HG03066 (cell line): Measurements from ENCODE around the gene CRIP2.

Source experiments
- ATAC-seq: cut with Tn5 transposase; IDR thresholded peaks from one replicate; pipeline ENCODE4 v1.9.1; 2021; ENCODE audit warnings: low read depth; ENCODE audit not compliant: unreplicated experiment

Gene CRIP2

GRCh38 chr14:105474483-105475268, at the start of gene CRIP2:
TSS of gene CRIP2 (plus strand) at chr14:105474821. CDS start at chr14:105474863, 42 bp downstream.
- ATAC-seq = no peak

GRCh38 chr14:105424861-105425260, 49.8 kb upstream of the CRIP2 start:
- ATAC-seq = no peak

GRCh38 chr14:105425823-105426247, 48.8 kb upstream of the CRIP2 start:
- no peak for ATAC-seq

GRCh38 chr14:105426416-105427130, 48.0 kb upstream of the CRIP2 start:
- no peak for ATAC-seq

GRCh38 chr14:105427412-105427811, 47.2 kb upstream of the CRIP2 start:
- no peak for ATAC-seq

GRCh38 chr14:105427936-105428485, 46.6 kb upstream of the CRIP2 start:
- no peak for ATAC-seq

- ATAC-seq = no peak
Measured at GRCh38 chr14:105430042-105430441, 44.6 kb upstream of the CRIP2 start.

- ATAC-seq = no peak
Measured at GRCh38 chr14:105430565-105430964, 44.1 kb upstream of the CRIP2 start.

GRCh38 chr14:105431256-105431655, 43.4 kb upstream of the CRIP2 start:
- no peak for ATAC-seq

- ATAC-seq = no peak
Measured at GRCh38 chr14:105432657-105433056, 42.0 kb upstream of the CRIP2 start.

- ATAC-seq = no peak
Measured at GRCh38 chr14:105433161-105433605, 41.4 kb upstream of the CRIP2 start.

- ATAC-seq = no peak
Measured at GRCh38 chr14:105436402-105436801, 38.2 kb upstream of the CRIP2 start.

GRCh38 chr14:105436891-105437722, 37.5 kb upstream of the CRIP2 start:
- ATAC-seq = no peak

GRCh38 chr14:105437723-105438500, 36.7 kb upstream of the CRIP2 start:
- no peak for ATAC-seq

GRCh38 chr14:105439179-105439578, 35.4 kb upstream of the CRIP2 start:
- ATAC-seq = no peak

- no peak for ATAC-seq
Measured at GRCh38 chr14:105439710-105440553, 34.7 kb upstream of the CRIP2 start.

- no peak for ATAC-seq
Measured at GRCh38 chr14:105440554-105440900, 34.1 kb upstream of the CRIP2 start.

GRCh38 chr14:105440992-105441391, 33.6 kb upstream of the CRIP2 start:
- no peak for ATAC-seq

GRCh38 chr14:105442125-105442524, 32.5 kb upstream of the CRIP2 start:
- no peak for ATAC-seq
